ENCODE results near the gene CCDC93. TPM values are rescaled to one million over a fixed set of nuclear protein-coding genes. Genes with fewer than 3 reads are reported as not detected.

The CCDC93 gene
- total and polyA plus RNA-seq, 10 of the 15 experiments (the other 5 are each of a cell fraction or from before 2014, with no cell fraction given) = 3.6 to 27.2 (median 13.5) TPM

DNA sequence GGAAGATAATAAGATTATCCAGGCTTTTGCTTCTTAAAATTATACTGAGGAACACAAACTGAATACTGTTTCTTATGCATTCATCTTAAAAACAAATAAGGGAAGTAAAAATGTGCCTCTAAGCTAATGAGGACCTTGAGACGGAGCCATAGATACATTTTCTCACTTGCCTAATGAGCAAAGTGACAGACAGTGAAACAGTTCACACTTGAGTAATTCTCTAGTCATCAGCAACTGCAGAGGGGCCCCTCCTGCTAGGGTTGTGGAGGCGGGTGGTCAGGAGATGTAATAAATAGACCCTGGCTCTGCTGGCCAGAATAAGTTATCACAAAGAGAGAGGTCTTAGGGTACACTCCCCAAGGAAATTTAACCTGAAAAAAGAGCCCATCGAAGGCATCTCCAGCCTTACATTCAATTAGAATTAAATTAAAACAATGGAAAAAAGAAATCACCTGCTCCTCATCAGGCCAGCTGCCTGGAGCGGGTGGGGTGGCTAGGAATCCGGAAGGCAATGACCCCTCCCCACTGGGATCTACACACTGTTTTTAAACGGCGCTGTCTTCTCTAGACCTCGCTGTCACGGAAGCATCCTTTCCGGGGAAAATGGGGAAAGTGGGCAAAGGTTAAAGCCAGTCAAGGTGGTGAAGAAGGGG lies 41.8 kb upstream of the CCDC93 start (continued):
- peak; percentile 70 for TF ChIP-seq CUX1 (IDR thresholded peaks at IDR 0.05; ENCODE audit: insufficient replicate concordance, low read depth, low read length)
- no peak for TF ChIP-seq ESRRA (IDR thresholded peaks at IDR 0.05; ENCODE audit: low read length)
- TF ChIP-seq SIN3A (IDR thresholded peaks at IDR 0.05; ENCODE audit: low read depth, low read length) = no peak
- TF ChIP-seq BRCA1 (IDR thresholded peaks at IDR 0.05; ENCODE audit: low read depth, low read length) = no peak
- no peak for TF ChIP-seq RELA (IDR thresholded peaks at IDR 0.05; ENCODE audit: borderline replicate concordance, partially characterized antibody)
- TF ChIP-seq MLLT1 (IDR thresholded peaks at IDR 0.05) = no peak
- no peak for TF ChIP-seq SUZ12 (IDR thresholded peaks at IDR 0.05; ENCODE audit: unreplicated experiment)
- peak; percentile 98 for TF ChIP-seq MTA2 (IDR thresholded peaks at IDR 0.05; ENCODE audit: low read depth)
- peak; percentile 65; the same call in 1 of the 2 replicates for TF ChIP-seq ZNF217 (IDR thresholded peaks at IDR 0.05)
- TF ChIP-seq TARDBP (IDR thresholded peaks at IDR 0.05; ENCODE audit: borderline replicate concordance) = no peak
- TF ChIP-seq, protein P1, sequence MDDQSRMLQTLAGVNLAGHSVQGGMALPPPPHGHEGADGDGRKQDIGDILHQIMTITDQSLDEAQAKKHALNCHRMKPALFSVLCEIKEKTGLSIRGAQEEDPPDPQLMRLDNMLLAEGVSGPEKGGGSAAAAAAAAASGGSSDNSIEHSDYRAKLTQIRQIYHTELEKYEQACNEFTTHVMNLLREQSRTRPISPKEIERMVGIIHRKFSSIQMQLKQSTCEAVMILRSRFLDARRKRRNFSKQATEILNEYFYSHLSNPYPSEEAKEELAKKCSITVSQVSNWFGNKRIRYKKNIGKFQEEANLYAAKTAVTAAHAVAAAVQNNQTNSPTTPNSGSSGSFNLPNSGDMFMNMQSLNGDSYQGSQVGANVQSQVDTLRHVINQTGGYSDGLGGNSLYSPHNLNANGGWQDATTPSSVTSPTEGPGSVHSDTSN (IDR thresholded peaks at IDR 0.05; ENCODE audit: insufficient replicate concordance, low read depth, low read length) = peak; percentile 43
- TF ChIP-seq PAX8 (IDR thresholded peaks at IDR 0.05) = no peak
- TF ChIP-seq RFX5 (IDR thresholded peaks at IDR 0.05; ENCODE audit: low read depth, low read length) = no peak
- no peak for TF ChIP-seq FOS (IDR thresholded peaks at IDR 0.05; ENCODE audit: borderline replicate concordance, extremely low read depth, insufficient read length)
- TF ChIP-seq FOXK2 (IDR thresholded peaks at IDR 0.05) = no peak

Data from GM12878 (cell line).